Activated B cell treated with CpG ODN at 0.5 μM for 24 hours (primary cell): Measurements from ENCODE around the gene DZIP1L. TPM values are rescaled to one million over a fixed set of nuclear protein-coding genes. Genes with fewer than 3 reads are reported as not detected.

Source experiments
- ATAC-seq: fragments of 200-7000 bp; cut with Tn5 transposase; one replicate; pipeline ENCODE4 v1.10.0; 2021; ENCODE audit warnings: low read depth, mild to moderate bottlenecking, moderate library complexity
- CTCF ChIA-PET: fragments of 350-600 bp; sonication (Branson Sonifier 250); formaldehyde crosslinking; loops from one replicate; lab custom pipeline; 2021; ENCODE audit warnings: antibody characterized with exemption; lab: Charles Lee
- POLR2A ChIA-PET: fragments of 350-600 bp; sonication (Branson Sonifier 250); formaldehyde crosslinking; loops from one replicate; lab custom pipeline; 2021; ENCODE audit warnings: antibody characterized with exemption; lab: Charles Lee
- DNase-seq: peaks from one replicate; pipeline ENCODE4 v3.0.0; 2022
- H3K27ac Mint-ChIP-seq: one replicate; pipeline ENCODE4 v1.8.0; 2020; ENCODE audit warnings: mixed read lengths
- H3K27me3 Mint-ChIP-seq: one replicate; pipeline ENCODE4 v1.8.0; 2021; ENCODE audit warnings: mixed read lengths
- H3K36me3 Mint-ChIP-seq: one replicate; pipeline ENCODE4 v1.8.0; 2021; ENCODE audit warnings: low read depth, mixed read lengths
- H3K4me1 Mint-ChIP-seq: one replicate; pipeline ENCODE4 v1.8.0; 2021; ENCODE audit warnings: mixed read lengths
- H3K4me3 Mint-ChIP-seq: one replicate; pipeline ENCODE4 v1.8.0; 2020; ENCODE audit warnings: mild to moderate bottlenecking, mixed read lengths
- H3K9me3 Mint-ChIP-seq: one replicate; pipeline ENCODE4 v1.8.0; 2020; ENCODE audit warnings: mixed read lengths
- CTCF ChIP-seq: fragments of 200-600 bp; IDR thresholded peaks from one replicate; pipeline ENCODE4 v1.8.0; 2022; ENCODE audit warnings: antibody characterized with exemption, mild to moderate bottlenecking
- intact Hi-C: fragments of 100-400 bp; cut with micrococcal nuclease; formaldehyde crosslinking; loops from one replicate; pipeline ENCODE4 v1.15.1; 2024
- total RNA-seq: library from RNA; stranded (reverse); gene quantifications from 2 replicates; pipeline ENCODE4 v1.2.3, GENCODE V29; 2022

Gene DZIP1L
- total RNA-seq, 1 donor from 2014 or later: not detected

GRCh38 chr3:138046085-138046484 is 69.3 kb downstream of the DZIP1L start:
- H3K4me1 Mint-ChIP-seq: no peaks in the 10 kb centered on the region
- H3K27me3 Mint-ChIP-seq: peaks cover 9% of the 10 kb centered on the region
- ATAC-seq (no peak), DNase-seq (no peak)
- ChIA-PET POLR2A (no interaction called here), CTCF (no interaction called here)
- no peak overlapping the region for H3K27ac Mint-ChIP-seq
- TF ChIP-seq CTCF: no peak
- H3K4me3 Mint-ChIP-seq: no peak overlapping the region
- intact Hi-C loops: no loop called here
- H3K36me3 Mint-ChIP-seq: no peaks in the 10 kb centered on the region
- no peaks in the 10 kb centered on the region for H3K9me3 Mint-ChIP-seq

GRCh38 chr3:138043266-138044029 is 72.0 kb downstream of the DZIP1L start:
- DNase-seq: no peak
- CTCF ChIA-PET: no interaction called here
- POLR2A ChIA-PET: no interaction called here
- Mint-ChIP-seq H3K4me3 (no peak overlapping the region), H3K9me3 (no peaks in the 10 kb centered on the region), H3K27me3 (peaks cover 11% of the 10 kb centered on the region), H3K27ac (no peak overlapping the region), H3K36me3 (no peaks in the 10 kb centered on the region), H3K4me1 (no peaks in the 10 kb centered on the region)
- intact Hi-C loops: no loop called here
- no peak for TF ChIP-seq CTCF
- no peak for ATAC-seq

GRCh38 chr3:138042043-138042442 is 73.4 kb downstream of the DZIP1L start:
- ATAC-seq: no peak
- no peaks in the 10 kb centered on the region for H3K36me3 Mint-ChIP-seq
- POLR2A ChIA-PET: no interaction called here
- H3K9me3 Mint-ChIP-seq: no peaks in the 10 kb centered on the region
- intact Hi-C loops: no loop called here
- peaks cover 12% of the 10 kb centered on the region for H3K27me3 Mint-ChIP-seq
- CTCF ChIA-PET: no interaction called here
- no peak for TF ChIP-seq CTCF
- H3K4me1 Mint-ChIP-seq: no peaks in the 10 kb centered on the region
- DNase-seq: no peak
- H3K4me3 Mint-ChIP-seq: no peak overlapping the region
- H3K27ac Mint-ChIP-seq: no peak overlapping the region

- Mint-ChIP-seq H3K9me3 (no peaks in the 10 kb centered on the region), H3K27ac (no peak overlapping the region), H3K27me3 (peaks cover 22% of the 10 kb centered on the region), H3K4me3 (no peak overlapping the region), H3K36me3 (no peaks in the 10 kb centered on the region), H3K4me1 (no peaks in the 10 kb centered on the region)
- no peak for ATAC-seq
- DNase-seq: no peak
- TF ChIP-seq CTCF: no peak
- ChIA-PET POLR2A (no interaction called here), CTCF (no interaction called here)
- intact Hi-C loops: no loop called here
Measured at GRCh38 chr3:138038725-138039462, 76.5 kb downstream of the DZIP1L start.

- no peak for TF ChIP-seq CTCF
- Mint-ChIP-seq H3K4me3 (no peak overlapping the region), H3K36me3 (no peaks in the 10 kb centered on the region), H3K4me1 (no peaks in the 10 kb centered on the region), H3K27ac (no peak overlapping the region), H3K27me3 (peaks cover 25% of the 10 kb centered on the region), H3K9me3 (no peaks in the 10 kb centered on the region)
- ChIA-PET POLR2A (no interaction called here), CTCF (no interaction called here)
- ATAC-seq: no peak
- intact Hi-C loops: no loop called here
- DNase-seq: no peak
Measured at GRCh38 chr3:138036572-138036971, 78.8 kb downstream of the DZIP1L start.
